ENCODE measurements around the gene RNF168. TPM values are rescaled to one million over a fixed set of nuclear protein-coding genes. Genes with fewer than 3 reads are reported as not detected.

Gene RNF168
- total RNA-seq, 1 experiment from 2014 or later, result 65.5 TPM

DNA sequence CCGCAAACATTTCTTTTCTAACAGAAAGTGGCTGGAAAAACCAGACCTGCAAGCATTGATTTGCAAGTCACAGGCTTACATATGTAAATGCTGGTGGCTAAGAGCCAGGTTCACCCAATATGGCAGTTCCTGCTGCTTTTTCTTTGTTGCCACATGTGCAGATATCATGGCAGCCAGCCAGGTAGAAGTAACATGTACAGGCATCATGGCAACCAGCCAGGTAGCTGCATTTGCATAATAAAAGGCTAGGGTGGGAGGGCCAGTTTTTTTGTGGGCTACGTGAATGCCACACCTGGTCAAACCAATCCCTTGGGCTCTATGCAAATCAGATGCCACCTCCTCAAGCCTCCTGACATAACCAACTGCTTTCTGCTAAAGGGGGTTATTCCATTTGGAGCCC lies 14.4 kb upstream of the RNF168 start:
- Histone ChIP-seq H3K9ac (ENCODE audit: extremely low read depth, insufficient read length, low read length) (no peak overlapping the region), H3K79me1 (ENCODE audit: insufficient read depth, low read depth, low read length, poor library complexity, severe bottlenecking) (no peaks in the 10 kb centered on the region), H2BK15ac (ENCODE audit: low read depth, low read length) (no peak overlapping the region), H2BK5ac (ENCODE audit: insufficient read length, low read length) (no peak overlapping the region), H4K5ac (ENCODE audit: insufficient read length, low read depth, low read length) (no peak overlapping the region), H3K27ac (ENCODE audit: insufficient read length, low read depth, low read length) (no peak overlapping the region), H3K14ac (ENCODE audit: insufficient read depth, low read length) (no peak overlapping the region), H2BK12ac (ENCODE audit: insufficient read length, low read depth, low read length) (no peak overlapping the region), H3K9me3 (ENCODE audit: control insufficient read depth, low read depth, low read length) (peaks cover 23% of the 10 kb centered on the region), H4K8ac (replicated peaks; ENCODE audit: insufficient read length, low read depth, low read length) (no peak overlapping the region), H3K79me2 (ENCODE audit: insufficient read depth, low read length) (no peaks in the 10 kb centered on the region), H3K23me2 (ENCODE audit: insufficient read length, low read depth, low read length, poor library complexity, severe bottlenecking) (no peaks in the 10 kb centered on the region), H3K27me3 (ENCODE audit: insufficient read depth, low read length) (no peaks in the 10 kb centered on the region), H2BK120ac (ENCODE audit: low read depth, low read length, poor library complexity, severe bottlenecking) (no peak overlapping the region), H2BK20ac (ENCODE audit: low read depth, low read length, poor library complexity, severe bottlenecking) (no peak overlapping the region), H3K23ac (ENCODE audit: insufficient read length, low read depth, low read length) (no peak overlapping the region), H3K56ac (ENCODE audit: insufficient read length, low read depth, low read length) (no peak overlapping the region), H3K4ac (ENCODE audit: low read depth, low read length) (no peak overlapping the region), H3T11ph (ENCODE audit: low read length) (no peak overlapping the region), H4K20me1 (ENCODE audit: control insufficient read depth, insufficient read depth, insufficient read length) (no peaks in the 10 kb centered on the region), H3K18ac (ENCODE audit: insufficient read length, low read depth, low read length) (no peak overlapping the region), H3K4me2 (ENCODE audit: insufficient read depth, insufficient read length, low read length) (no peak overlapping the region), H2AK5ac (ENCODE audit: insufficient read length, low read length) (no peak overlapping the region), H3K4me1 (ENCODE audit: insufficient read depth, low read length) (no peaks in the 10 kb centered on the region), H2AFZ (ENCODE audit: low read length) (no peak overlapping the region), H4K91ac (ENCODE audit: insufficient read length, low read depth, low read length) (no peak overlapping the region)
- Mint-ChIP-seq H3K27ac (peak overlapping the region; percentile 71 to 89 (median 71); a peak in 3 of 7 replicates), H3K27me3 (ENCODE audit: low read depth) (peaks cover 4% of the 10 kb centered on the region), H3K4me1 (peaks cover 11 to 23% of the 10 kb centered on the region in 2 experiments), H3K9me3 (peaks cover 50 to 57% of the 10 kb centered on the region in 2 experiments), H3K4me3 (no peak overlapping the region; a peak in 1 of 5 replicates), H3K36me3 (ENCODE audit: insufficient read depth in 1 of 3, low read depth in 3 of 3) (peaks cover 30 to 41% (median 30%) of the 10 kb centered on the region in 3 experiments)
- TF ChIP-seq, protein P1, sequence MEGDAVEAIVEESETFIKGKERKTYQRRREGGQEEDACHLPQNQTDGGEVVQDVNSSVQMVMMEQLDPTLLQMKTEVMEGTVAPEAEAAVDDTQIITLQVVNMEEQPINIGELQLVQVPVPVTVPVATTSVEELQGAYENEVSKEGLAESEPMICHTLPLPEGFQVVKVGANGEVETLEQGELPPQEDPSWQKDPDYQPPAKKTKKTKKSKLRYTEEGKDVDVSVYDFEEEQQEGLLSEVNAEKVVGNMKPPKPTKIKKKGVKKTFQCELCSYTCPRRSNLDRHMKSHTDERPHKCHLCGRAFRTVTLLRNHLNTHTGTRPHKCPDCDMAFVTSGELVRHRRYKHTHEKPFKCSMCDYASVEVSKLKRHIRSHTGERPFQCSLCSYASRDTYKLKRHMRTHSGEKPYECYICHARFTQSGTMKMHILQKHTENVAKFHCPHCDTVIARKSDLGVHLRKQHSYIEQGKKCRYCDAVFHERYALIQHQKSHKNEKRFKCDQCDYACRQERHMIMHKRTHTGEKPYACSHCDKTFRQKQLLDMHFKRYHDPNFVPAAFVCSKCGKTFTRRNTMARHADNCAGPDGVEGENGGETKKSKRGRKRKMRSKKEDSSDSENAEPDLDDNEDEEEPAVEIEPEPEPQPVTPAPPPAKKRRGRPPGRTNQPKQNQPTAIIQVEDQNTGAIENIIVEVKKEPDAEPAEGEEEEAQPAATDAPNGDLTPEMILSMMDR (conservative IDR thresholded peaks at IDR 0.05), result no peak
- peak; percentile 53 for DNase-seq
- no CpG with 5 or more reads among the region's 2 CpGs for WGBS (ENCODE audit: extremely low coverage, insufficient read length, low lambda C conversion rate)

Data from H9 (cell line).